GM19043 (cell line): ENCODE data around the gene UBASH3B.
"Not testable (repeated sequence)": the region's sequence is repeated elsewhere in the genome, so short reads cannot be mapped to it uniquely, and the experiment has no call there.

Experiments
- ATAC-seq: cut with Tn5 transposase; IDR thresholded peaks from one replicate; pipeline ENCODE4 v1.9.1; 2021; ENCODE audit warnings: low read depth; ENCODE audit not compliant: unreplicated experiment

Gene UBASH3B, protein sequence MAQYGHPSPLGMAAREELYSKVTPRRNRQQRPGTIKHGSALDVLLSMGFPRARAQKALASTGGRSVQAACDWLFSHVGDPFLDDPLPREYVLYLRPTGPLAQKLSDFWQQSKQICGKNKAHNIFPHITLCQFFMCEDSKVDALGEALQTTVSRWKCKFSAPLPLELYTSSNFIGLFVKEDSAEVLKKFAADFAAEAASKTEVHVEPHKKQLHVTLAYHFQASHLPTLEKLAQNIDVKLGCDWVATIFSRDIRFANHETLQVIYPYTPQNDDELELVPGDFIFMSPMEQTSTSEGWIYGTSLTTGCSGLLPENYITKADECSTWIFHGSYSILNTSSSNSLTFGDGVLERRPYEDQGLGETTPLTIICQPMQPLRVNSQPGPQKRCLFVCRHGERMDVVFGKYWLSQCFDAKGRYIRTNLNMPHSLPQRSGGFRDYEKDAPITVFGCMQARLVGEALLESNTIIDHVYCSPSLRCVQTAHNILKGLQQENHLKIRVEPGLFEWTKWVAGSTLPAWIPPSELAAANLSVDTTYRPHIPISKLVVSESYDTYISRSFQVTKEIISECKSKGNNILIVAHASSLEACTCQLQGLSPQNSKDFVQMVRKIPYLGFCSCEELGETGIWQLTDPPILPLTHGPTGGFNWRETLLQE

GRCh38 chr11:122655527-122656072, at the start of gene UBASH3B:
Gene UBASH3B (plus strand): TSS chr11:122655722. CDS start chr11:122656050, 328 bp downstream.
- ATAC-seq = peak; percentile 72

- not testable (repeated sequence) for ATAC-seq
Measured at GRCh38 chr11:122607162-122607561, 48.4 kb upstream of the UBASH3B start.

DNA sequence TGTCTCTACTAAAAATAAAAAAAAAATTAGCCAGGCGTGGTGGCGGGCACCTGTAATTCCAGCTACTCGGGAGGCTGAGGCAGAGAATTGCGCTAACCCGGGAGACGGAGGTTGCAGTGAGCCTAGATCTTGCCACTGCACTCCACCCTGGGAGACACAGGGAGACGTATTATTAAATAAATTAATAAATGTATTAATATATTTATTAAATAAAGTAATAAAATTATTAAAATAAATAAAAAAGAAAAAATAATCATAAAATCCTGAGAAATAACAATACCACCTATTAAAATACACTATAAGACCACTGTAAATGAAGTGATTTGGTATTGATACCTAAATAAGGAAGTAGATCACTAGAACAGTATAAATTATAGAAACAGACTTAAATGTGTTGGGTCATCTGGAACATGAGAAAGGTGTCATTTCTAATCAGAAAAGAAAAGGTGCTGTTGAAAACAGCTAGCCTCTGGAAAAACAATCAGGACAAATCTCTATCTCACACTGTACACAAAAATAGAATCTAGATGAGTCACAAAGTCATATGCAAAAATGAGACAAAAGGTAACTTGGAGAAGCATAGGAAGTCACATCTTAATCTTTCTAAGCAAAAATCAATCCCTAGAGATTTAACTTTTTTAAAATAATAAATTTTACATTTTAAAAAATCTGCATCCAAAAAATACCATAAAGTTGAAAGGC, 43.2 kb upstream of the UBASH3B start:
- no peak for ATAC-seq

- ATAC-seq = no peak
Measured at GRCh38 chr11:122616718-122617117, 38.8 kb upstream of the UBASH3B start.

DNA sequence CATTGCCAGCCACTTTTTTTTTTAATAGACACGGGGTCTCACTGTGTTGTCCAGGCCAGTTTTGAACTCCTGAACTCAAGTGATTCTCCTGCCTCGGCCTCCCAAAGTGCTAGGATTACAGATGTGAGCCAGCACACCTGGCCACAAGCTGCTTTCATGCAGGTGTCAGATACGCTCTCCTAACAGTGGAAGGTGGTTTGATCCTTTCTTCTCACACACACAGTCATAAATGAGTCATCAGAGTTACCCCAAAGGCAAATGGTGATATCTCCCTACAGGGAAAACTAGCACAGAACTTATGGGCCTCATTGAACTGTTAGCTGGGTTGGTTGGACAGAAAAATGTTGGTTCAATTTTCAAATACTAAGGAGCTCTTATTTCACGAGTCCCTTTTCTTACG, 38.2 kb upstream of the UBASH3B start:
- no peak for ATAC-seq

DNA sequence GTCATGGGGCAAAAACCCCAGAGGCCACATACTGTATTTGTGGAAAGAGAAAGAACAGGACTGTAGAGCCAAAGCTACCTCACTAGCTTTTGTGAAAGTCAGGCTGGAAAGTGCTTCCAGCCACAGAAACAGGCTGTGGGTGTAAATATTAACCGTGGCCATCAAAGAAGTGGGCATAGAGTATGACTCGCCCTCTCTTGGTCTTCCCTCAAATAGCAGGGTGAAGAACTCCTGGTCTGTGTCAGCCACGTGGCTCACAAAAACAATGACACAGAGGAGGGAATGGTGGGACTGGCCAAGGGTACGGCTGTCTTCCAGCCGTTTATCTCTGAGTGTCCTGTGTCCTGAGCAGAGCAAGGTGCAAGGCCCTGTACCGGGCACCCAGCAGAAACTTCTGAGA, 37.6 kb upstream of the UBASH3B start:
- no peak for ATAC-seq

DNA sequence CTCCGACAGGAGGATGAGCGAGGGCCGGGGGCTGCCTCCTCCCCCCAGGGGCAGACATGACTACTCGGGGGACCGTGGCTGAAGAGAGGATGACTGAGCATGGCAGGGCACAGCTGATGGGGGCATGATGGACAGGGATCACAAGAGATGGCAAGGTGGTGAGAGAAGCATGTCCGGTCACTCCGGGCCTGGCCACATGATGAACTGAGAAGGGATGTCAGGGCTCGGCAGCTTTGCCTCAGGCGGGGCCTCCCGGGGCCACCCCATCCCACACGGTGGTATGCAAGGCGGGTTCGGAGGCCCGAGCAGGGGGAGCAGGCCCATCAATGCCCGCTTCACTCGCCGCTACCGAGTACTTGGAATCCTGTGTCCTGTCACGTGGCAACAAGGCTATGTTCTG, 36.6 kb upstream of the UBASH3B start:
- ATAC-seq = no peak

GRCh38 chr11:122619757-122620156, 35.8 kb upstream of the UBASH3B start:
- no peak for ATAC-seq

DNA sequence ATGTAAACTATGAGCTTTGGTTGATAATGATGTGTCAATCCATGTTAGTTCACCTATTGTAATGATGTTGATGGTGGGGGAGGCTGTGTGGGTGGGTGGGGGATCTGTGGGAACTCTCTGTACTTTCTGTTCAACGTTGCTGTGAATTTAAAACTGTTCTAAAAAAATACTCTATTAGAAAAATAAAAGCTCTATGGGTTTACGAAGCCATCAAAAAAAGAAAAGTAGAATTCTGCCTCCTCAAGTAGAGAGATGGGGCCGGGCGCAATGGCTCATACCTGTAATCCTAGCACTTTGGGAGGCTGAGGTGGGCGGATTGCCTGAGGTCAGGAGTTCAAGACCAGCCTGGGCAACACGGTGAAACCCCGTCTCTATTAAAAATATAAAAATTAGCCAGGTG, 30.0 kb upstream of the UBASH3B start:
- ATAC-seq = not testable (repeated sequence)

- ATAC-seq = no peak
Measured at GRCh38 chr11:122625976-122626665, 29.4 kb upstream of the UBASH3B start.

DNA sequence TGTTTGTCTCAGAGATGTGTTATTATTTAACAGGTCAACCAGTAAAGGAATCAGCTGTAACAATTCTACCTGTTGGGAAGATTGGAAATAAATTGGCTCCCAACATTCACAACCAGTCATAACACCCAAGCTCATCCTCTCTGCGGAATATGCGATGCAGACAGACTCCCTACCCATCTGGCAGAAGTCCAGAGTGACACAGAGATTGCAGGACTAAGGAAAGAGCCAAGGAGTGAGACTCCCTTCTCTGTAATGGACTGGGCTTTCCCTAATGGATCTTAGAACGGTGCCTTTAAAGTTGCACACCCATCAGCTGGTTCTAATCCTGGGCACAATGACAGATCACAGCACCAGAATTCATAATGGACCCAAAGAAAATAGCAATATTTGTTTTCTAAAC, 27.8 kb upstream of the UBASH3B start:
- no peak for ATAC-seq

- no peak for ATAC-seq
Measured at GRCh38 chr11:122628810-122629555, 26.5 kb upstream of the UBASH3B start.

DNA sequence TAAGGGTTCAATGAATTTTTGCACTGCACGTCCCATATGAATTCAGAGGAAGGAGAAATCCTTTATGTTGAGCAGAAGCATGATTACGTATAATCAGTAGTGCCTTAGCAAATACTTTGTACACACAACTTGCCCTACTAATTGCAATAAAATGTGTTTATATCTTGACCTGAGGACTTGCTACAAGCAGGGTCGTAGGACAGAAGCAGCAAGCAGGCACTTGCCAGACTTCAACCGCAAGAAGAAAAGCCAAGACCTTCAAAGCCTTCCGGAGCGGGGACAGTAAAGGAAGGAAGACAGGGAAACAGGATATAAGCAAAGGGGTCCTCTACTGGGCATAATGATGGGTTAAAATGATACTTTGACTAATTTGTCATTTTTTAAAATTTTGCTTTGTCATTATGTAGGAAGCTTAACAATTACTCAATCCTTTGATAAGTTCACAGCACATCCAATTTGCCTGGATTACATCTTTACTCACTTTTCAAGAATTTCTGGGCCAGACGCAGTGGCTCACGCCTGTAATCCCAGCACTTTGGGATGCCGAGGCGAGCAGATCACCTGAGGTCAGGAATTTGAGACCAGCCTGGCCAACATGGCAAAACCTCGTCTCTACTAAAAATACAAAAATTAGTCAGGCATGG, 23.2 kb upstream of the UBASH3B start:
- no peak for ATAC-seq

DNA sequence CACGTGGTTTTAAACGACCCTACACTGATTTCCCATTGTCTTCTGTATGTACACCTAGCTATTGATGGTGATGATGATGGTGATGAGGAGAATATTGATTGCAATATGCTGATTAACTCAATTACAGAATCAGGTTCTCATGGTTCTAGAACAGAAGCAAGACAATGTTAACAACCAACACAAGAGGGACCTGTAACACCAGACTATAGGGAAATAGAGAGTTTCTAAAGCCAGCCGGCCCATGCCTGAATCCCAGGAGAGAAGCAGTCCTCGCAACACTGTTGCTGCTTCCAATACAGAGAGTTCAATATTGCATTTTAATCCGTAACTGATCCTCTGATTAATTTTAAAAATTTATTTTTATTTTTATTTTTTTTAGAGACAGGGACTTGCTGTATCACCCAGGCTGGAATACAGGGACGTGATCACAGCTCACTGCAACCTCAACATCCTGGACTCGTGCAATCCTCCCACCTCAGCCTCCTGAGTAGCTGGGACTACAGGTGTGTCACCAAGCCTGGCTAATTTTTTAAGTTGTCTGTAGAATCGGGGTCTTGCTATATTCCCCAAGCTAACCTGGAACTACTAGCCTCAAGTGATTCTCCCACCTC, 22.2 kb upstream of the UBASH3B start:
- ATAC-seq = no peak

GRCh38 chr11:122634501-122634900, 21.0 kb upstream of the UBASH3B start:
- no peak for ATAC-seq

DNA sequence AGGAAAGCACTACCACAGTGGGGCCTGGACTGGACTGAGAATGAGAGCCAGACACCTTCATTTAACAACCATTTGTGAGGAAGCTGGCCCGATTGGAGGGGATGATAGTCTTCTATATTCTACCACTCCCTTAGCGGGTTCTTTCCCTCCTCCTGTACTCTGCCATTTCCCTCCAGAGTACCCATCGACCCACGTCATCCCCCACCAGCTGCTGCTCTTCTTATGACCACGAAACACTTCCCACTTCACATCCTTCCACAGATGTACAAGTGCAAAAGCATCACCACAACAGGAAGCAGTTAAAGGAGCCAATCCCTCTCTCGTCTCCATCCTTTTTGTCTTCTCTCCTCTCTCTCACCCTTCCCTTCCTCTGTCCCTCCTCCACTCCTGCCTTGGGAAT, 18.0 kb upstream of the UBASH3B start:
- no peak for ATAC-seq

DNA sequence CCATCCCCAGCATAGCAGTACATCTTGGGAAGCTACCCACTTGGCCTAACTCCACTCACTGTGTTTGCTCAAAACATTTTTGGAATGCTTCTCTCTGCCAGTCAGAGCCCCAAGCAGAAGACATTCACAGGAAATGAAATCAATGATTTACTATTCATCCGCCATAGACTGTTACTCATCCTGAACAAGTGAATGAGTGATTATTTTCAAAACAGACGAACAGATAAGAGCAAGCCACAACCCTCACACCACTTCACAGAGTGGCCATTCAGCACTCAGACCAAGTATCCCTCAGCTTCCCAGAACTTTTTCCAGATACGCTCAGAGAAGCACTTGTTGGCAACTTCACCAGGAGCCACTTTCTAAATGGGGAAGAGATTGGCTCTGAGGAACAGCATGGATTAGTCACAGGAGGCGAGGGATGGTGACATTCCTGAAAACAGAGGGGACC, 13.0 kb upstream of the UBASH3B start:
- ATAC-seq = no peak

GRCh38 chr11:122642971-122643370, 12.6 kb upstream of the UBASH3B start:
- ATAC-seq = no peak

- no peak for ATAC-seq
Measured at GRCh38 chr11:122645847-122646246, 9.7 kb upstream of the UBASH3B start.
